Stimulated activated CD4-positive, alpha-beta T cell treated with anti-CD3 and anti-CD28 coated beads, Interleukin-4, amount 100 ng/mL, for 1 hour (primary cell): ENCODE results near the gene IGF1R.

Experiments used
- DNase-seq: peaks from one replicate; pipeline ENCODE4 v3.0.0-alpha.2; 2020

Gene IGF1R

GRCh38 chr15:98729446-98730042, 81.2 kb downstream of the IGF1R start:
- DNase-seq, result no peak

GRCh38 chr15:98730860-98731711, 82.7 kb downstream of the IGF1R start:
- no peak for DNase-seq

GRCh38 chr15:98731712-98732450, 83.5 kb downstream of the IGF1R start:
- DNase-seq, result no peak

- no peak for DNase-seq
Observed at GRCh38 chr15:98733098-98733497, 84.8 kb downstream of the IGF1R start.

- no peak for DNase-seq
Observed at GRCh38 chr15:98734466-98735199, 86.3 kb downstream of the IGF1R start.

- no peak for DNase-seq
Observed at GRCh38 chr15:98735304-98735703, 87.0 kb downstream of the IGF1R start.

- no peak for DNase-seq
Observed at GRCh38 chr15:98735895-98736617, 87.7 kb downstream of the IGF1R start.

- no peak for DNase-seq
Observed at GRCh38 chr15:98737159-98737558, 88.8 kb downstream of the IGF1R start.

GRCh38 chr15:98737721-98738120, 89.4 kb downstream of the IGF1R start:
- no peak for DNase-seq

GRCh38 chr15:98738689-98739401, 90.5 kb downstream of the IGF1R start:
- DNase-seq, result no peak

- DNase-seq, result no peak
Observed at GRCh38 chr15:98740295-98740694, 92.0 kb downstream of the IGF1R start.

- no peak for DNase-seq
Observed at GRCh38 chr15:98740963-98741362, 92.6 kb downstream of the IGF1R start.

GRCh38 chr15:98743177-98743576, 94.8 kb downstream of the IGF1R start:
- DNase-seq, result no peak

- DNase-seq, result no peak
Observed at GRCh38 chr15:98744506-98744905, 96.2 kb downstream of the IGF1R start.

GRCh38 chr15:98745179-98745578, 96.8 kb downstream of the IGF1R start:
- DNase-seq, result no peak

- no peak for DNase-seq
Observed at GRCh38 chr15:98745650-98746374, 97.5 kb downstream of the IGF1R start.

- no peak for DNase-seq
Observed at GRCh38 chr15:98746375-98747155, 98.2 kb downstream of the IGF1R start.

- DNase-seq, result no peak
Observed at GRCh38 chr15:98751767-98752166, 103.4 kb downstream of the IGF1R start.

GRCh38 chr15:98753726-98754656, 105.7 kb downstream of the IGF1R start:
- no peak for DNase-seq
